ENCODE results near the gene PCBP3. TPM values are rescaled to one million over a fixed set of nuclear protein-coding genes. Genes with fewer than 3 reads are reported as not detected.

PCBP3 gene
- total RNA-seq, 4 donors from 2014 or later, result 0.47 to 5.3 (median 1.0) TPM; not detected in 1

- Histone ChIP-seq H3K4me3 (no peak overlapping the region), H3K36me3 (no peaks in the 10 kb centered on the region), H3K27ac (no peak overlapping the region), H3K27me3 (peaks cover 0 to 31% (median 0%) of the 10 kb centered on the region in 4 donors), H3K9me3 (no peaks in the 10 kb centered on the region), H3K4me1 (no peaks in the 10 kb centered on the region)
- TF ChIP-seq, protein P1, sequence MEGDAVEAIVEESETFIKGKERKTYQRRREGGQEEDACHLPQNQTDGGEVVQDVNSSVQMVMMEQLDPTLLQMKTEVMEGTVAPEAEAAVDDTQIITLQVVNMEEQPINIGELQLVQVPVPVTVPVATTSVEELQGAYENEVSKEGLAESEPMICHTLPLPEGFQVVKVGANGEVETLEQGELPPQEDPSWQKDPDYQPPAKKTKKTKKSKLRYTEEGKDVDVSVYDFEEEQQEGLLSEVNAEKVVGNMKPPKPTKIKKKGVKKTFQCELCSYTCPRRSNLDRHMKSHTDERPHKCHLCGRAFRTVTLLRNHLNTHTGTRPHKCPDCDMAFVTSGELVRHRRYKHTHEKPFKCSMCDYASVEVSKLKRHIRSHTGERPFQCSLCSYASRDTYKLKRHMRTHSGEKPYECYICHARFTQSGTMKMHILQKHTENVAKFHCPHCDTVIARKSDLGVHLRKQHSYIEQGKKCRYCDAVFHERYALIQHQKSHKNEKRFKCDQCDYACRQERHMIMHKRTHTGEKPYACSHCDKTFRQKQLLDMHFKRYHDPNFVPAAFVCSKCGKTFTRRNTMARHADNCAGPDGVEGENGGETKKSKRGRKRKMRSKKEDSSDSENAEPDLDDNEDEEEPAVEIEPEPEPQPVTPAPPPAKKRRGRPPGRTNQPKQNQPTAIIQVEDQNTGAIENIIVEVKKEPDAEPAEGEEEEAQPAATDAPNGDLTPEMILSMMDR (IDR thresholded peaks at IDR 0.05), result no peak
- no peak for TF ChIP-seq POLR2A (IDR thresholded peaks at IDR 0.05)
- 79 to 100% methylated on average over 1 to 8 of the region's 11 CpGs for WGBS, 2 donors
- DNase-seq, result no peak
- intact Hi-C loops (cut with DNase I), result loop anchor here (10.0 kb wide), 1 partner anchor 57 kb away; no protein-coding TSS in a partner anchor
Measured at GRCh38 chr21:45827881-45828579, 184.5 kb downstream of the PCBP3 start.

DNA sequence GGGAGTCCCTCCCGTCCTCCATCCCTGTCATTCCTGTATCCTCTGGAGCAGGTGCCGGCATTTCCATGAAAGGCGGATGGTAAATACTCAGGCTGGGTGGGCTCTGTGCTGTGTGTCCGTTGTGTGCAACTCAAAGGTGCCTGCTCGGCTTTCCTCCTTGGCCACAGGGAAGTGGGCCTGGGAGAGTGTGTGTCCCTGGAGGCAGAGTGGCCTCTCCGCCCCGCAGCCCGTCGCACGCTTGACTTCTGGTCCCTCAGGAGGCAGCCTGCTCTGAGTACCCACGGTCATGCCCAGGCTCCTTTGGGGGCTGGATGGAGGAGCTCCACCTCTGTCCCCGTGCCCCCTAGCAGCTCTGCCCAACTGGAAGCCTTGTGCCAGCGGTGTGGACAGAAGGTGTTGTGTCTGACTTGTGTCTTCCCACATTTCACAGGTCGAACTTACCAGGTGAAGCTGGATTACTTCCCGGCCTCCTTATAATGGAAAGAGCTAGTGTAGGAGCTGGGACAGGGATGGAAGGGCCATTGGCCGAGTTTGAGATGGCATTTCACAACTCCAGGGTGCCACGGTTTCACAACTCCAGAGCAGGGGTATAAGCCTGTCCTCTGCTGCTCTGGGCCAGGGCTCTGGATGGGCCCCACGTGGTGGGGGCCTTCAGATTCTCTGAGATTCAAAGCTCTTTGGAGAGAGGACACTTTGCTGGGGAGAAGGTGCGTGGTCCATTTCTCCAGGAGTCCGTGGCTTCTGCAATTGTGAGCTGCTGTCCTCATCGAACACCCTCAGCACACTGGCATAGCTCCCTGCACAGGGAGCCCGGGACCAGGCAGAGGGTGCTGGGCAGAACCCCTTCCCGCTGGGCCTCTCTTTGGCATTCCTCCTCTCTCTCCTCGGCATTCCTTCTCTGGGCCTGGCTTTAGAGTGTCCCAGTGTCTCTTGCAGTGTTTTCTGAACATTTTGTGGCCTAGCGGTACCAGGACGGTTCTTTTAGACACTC, 185.3 kb downstream of the PCBP3 start:
- TF ChIP-seq POLR2A (IDR thresholded peaks at IDR 0.05), result no peak
- TF ChIP-seq, protein P1 (IDR thresholded peaks at IDR 0.05), result no peak
- Histone ChIP-seq H3K27ac (no peak overlapping the region), H3K27me3 (peaks cover 0 to 23% (median 0%) of the 10 kb centered on the region in 4 donors), H3K4me1 (no peaks in the 10 kb centered on the region), H3K36me3 (no peaks in the 10 kb centered on the region), H3K4me3 (no peak overlapping the region), H3K9me3 (no peaks in the 10 kb centered on the region)
- WGBS, 2 donors, result 85 to 87% methylated on average over 4 to 18 of the region's 26 CpGs
- intact Hi-C loops (cut with DNase I), result loop anchor here (10.0 kb wide), 1 partner anchor 56 kb away; no protein-coding TSS in a partner anchor
- no peak for DNase-seq

- no peak for DNase-seq
- Histone ChIP-seq H3K4me1 (no peaks in the 10 kb centered on the region), H3K36me3 (no peaks in the 10 kb centered on the region), H3K27me3 (peaks cover 0 to 15% (median 0%) of the 10 kb centered on the region in 4 donors), H3K27ac (no peak overlapping the region), H3K4me3 (no peak overlapping the region), H3K9me3 (no peaks in the 10 kb centered on the region)
- 78% methylated on average over 6 of the region's 7 CpGs; no CpG with 5 or more reads in 1 of the 2 donors for WGBS, 2 donors
- TF ChIP-seq, protein P1 (IDR thresholded peaks at IDR 0.05), result no peak
- TF ChIP-seq POLR2A (IDR thresholded peaks at IDR 0.05), result no peak
- intact Hi-C loops (cut with DNase I), result loop anchor here (10.0 kb wide), 1 partner anchor 55 kb away; no protein-coding TSS in a partner anchor
Measured at GRCh38 chr21:45829668-45830067, 186.1 kb downstream of the PCBP3 start.

DNA sequence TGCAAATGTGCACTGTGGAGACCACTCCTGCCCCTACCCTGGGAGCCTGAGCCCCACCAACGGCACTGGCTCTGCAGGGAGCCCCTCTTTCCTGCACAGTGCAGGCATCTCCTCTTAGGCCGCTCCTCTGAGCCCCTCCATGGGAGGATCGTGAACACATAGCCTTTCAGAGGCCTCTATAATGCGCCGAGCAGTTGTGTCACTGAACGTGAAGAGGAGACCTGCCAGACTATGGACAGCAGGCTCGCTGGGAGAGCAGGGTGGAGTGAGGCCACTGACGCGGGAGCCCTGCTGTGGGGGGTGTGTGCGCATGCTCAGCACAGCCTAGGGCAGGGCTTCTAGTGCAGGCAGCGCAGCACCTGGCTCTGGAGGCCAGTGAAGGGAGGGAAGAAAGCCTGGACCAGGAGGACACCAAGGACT, 186.7 kb downstream of the PCBP3 start:
- intact Hi-C loops (cut with DNase I), result no loop called here
- 80 to 81% methylated on average over 4 to 6 of the region's 11 CpGs for WGBS, 2 donors
- no peak for DNase-seq

More for the DNA sequence above, 186.7 kb downstream of the PCBP3 start:
- H3K9me3 ChIP-seq, result no peaks in the 10 kb centered on the region
- TF ChIP-seq, protein P1 (IDR thresholded peaks at IDR 0.05), result no peak
- TF ChIP-seq POLR2A (IDR thresholded peaks at IDR 0.05), result no peak
- H3K36me3 ChIP-seq, result no peaks in the 10 kb centered on the region
- H3K4me1 ChIP-seq, result no peaks in the 10 kb centered on the region
- H3K4me3 ChIP-seq, result no peak overlapping the region
- no peak overlapping the region for H3K27ac ChIP-seq
- H3K27me3 ChIP-seq, result peaks cover 0 to 9% (median 0%) of the 10 kb centered on the region in 4 donors
